ENCODE results near the gene LHFPL6. TPM values are rescaled to one million over a fixed set of nuclear protein-coding genes. Genes with fewer than 3 reads are reported as not detected.
A peak's percentile ranks its signal among the peaks of the same experiment; 100 is the strongest.

LHFPL6 gene
- total RNA-seq, 2 donors from 2014 or later, result 7.5 to 40.0 TPM

DNA sequence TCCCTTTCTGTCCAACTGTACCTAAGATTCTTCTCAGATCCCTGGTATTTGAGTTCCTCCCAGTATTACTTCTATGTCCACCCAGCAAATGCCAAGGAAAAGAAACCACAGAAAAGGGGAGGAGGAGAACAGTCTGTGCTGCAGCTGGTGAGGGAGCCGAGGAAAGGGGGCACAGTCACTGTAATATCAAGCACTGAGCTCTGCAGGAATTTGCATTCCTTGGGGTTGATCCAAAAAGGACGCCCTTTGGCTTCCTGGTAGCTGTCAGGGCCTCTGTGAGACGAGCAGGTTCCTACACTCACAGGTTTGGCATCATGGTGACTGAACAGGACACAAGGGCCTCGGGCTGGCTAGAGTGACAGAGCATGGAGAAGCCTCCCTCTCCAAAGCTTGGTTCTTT, 291.4 kb downstream of the LHFPL6 start:
- H3K27ac ChIP-seq, result no peak overlapping the region

DNA sequence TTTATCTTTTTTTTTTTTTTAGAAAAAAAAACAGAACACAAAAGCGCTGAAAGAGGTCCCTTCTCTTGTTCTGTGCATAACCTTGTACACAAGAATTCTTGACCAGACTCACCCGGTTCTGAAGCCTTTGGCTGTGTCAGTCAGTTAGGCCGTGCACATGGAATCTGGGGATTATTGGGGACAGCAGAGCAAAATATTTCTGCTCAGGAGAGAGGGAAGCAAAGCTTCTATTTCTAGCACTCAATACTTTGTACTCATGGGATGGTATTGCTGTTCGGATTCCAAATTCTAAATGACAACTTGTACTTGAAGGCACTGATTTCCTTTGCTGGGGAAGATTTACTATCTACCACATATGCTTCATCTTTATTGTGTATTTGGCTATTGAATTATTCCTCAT, 292.0 kb downstream of the LHFPL6 start:
- 87% methylated on average over 4 of the region's 4 CpGs for WGBS
- Histone ChIP-seq H3K36me3 (no peaks in the 10 kb centered on the region), H3K27ac (no peak overlapping the region), H3K4me3 (no peak overlapping the region), H3K27me3 (replicated peaks; ENCODE audit: insufficient read depth) (no peaks in the 10 kb centered on the region), H3K4me1 (replicated peaks) (no peaks in the 10 kb centered on the region), H3K9me3 (no peaks in the 10 kb centered on the region)
- DNase-seq (ENCODE audit: low spot score), result no peak
- no peak for TF ChIP-seq POLR2A (IDR thresholded peaks at IDR 0.05)
- TF ChIP-seq, protein P1, sequence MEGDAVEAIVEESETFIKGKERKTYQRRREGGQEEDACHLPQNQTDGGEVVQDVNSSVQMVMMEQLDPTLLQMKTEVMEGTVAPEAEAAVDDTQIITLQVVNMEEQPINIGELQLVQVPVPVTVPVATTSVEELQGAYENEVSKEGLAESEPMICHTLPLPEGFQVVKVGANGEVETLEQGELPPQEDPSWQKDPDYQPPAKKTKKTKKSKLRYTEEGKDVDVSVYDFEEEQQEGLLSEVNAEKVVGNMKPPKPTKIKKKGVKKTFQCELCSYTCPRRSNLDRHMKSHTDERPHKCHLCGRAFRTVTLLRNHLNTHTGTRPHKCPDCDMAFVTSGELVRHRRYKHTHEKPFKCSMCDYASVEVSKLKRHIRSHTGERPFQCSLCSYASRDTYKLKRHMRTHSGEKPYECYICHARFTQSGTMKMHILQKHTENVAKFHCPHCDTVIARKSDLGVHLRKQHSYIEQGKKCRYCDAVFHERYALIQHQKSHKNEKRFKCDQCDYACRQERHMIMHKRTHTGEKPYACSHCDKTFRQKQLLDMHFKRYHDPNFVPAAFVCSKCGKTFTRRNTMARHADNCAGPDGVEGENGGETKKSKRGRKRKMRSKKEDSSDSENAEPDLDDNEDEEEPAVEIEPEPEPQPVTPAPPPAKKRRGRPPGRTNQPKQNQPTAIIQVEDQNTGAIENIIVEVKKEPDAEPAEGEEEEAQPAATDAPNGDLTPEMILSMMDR (IDR thresholded peaks at IDR 0.05), result no peak
- TF ChIP-seq POLR2AphosphoS5 (IDR thresholded peaks at IDR 0.05), result no peak
- intact Hi-C loops (cut with DNase I), result no loop called here

More for the DNA sequence above, 291.4 kb downstream of the LHFPL6 start:
- intact Hi-C loops (cut with DNase I), result no loop called here
- DNase-seq (ENCODE audit: low spot score), result peak; percentile 5
- Histone ChIP-seq H3K9me3 (no peaks in the 10 kb centered on the region), H3K36me3 (no peaks in the 10 kb centered on the region), H3K4me3 (no peak overlapping the region), H3K4me1 (replicated peaks) (no peaks in the 10 kb centered on the region), H3K27me3 (replicated peaks; ENCODE audit: insufficient read depth) (no peaks in the 10 kb centered on the region)
- WGBS, result 31% methylated on average over 4 of the region's 4 CpGs
- TF ChIP-seq POLR2A (IDR thresholded peaks at IDR 0.05) (no peak), POLR2AphosphoS5 (IDR thresholded peaks at IDR 0.05) (no peak)
- TF ChIP-seq, protein P1 (IDR thresholded peaks at IDR 0.05), result no peak

- Histone ChIP-seq H3K4me3 (no peak overlapping the region), H3K27me3 (replicated peaks; ENCODE audit: insufficient read depth) (no peaks in the 10 kb centered on the region), H3K4me1 (replicated peaks) (no peaks in the 10 kb centered on the region), H3K9me3 (no peaks in the 10 kb centered on the region), H3K27ac (no peak overlapping the region), H3K36me3 (no peaks in the 10 kb centered on the region)
- WGBS, result 67% methylated on average over 16 of the region's 16 CpGs
- TF ChIP-seq, protein P1 (IDR thresholded peaks at IDR 0.05), result no peak
- no peak for TF ChIP-seq POLR2AphosphoS5 (IDR thresholded peaks at IDR 0.05)
- no peak for TF ChIP-seq POLR2A (IDR thresholded peaks at IDR 0.05)
- intact Hi-C loops (cut with DNase I), result no loop called here
- no peak for DNase-seq (ENCODE audit: low spot score)
These were observed 296.1 kb downstream of the LHFPL6 start for GRCh38 chr13:39306639-39307589.

DNA sequence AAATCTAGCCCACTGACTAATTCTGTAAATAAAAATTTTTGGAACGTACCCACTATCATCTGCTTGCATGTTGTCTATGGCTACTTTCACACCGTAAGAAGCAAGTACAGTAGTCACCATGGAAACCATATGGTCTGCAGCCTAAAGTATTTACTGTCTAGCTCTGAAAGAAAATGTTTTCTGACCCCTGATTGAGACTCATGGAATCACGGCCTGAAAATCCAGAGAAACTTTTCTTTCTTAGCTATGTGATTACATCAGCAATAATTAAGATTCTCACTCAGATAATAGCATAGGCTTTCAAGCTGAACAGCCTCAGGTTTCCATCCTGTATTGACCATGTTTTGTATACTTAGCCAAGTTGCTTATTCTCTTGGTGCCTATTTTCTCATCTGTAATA, 300.2 kb downstream of the LHFPL6 start:
- no peaks in the 10 kb centered on the region for H3K9me3 ChIP-seq
- H3K4me1 ChIP-seq (replicated peaks), result no peaks in the 10 kb centered on the region
- WGBS, result 66% methylated on average over 3 of the region's 3 CpGs
- no peaks in the 10 kb centered on the region for H3K27me3 ChIP-seq (replicated peaks; ENCODE audit: insufficient read depth)
- H3K4me3 ChIP-seq, result no peak overlapping the region
- TF ChIP-seq POLR2AphosphoS5 (IDR thresholded peaks at IDR 0.05) (no peak), POLR2A (IDR thresholded peaks at IDR 0.05) (no peak)
- TF ChIP-seq, protein P1 (IDR thresholded peaks at IDR 0.05), result no peak
- H3K27ac ChIP-seq, result no peak overlapping the region
- H3K36me3 ChIP-seq, result no peaks in the 10 kb centered on the region
- no peak for DNase-seq (ENCODE audit: low spot score)
- intact Hi-C loops (cut with DNase I), result no loop called here

DNA sequence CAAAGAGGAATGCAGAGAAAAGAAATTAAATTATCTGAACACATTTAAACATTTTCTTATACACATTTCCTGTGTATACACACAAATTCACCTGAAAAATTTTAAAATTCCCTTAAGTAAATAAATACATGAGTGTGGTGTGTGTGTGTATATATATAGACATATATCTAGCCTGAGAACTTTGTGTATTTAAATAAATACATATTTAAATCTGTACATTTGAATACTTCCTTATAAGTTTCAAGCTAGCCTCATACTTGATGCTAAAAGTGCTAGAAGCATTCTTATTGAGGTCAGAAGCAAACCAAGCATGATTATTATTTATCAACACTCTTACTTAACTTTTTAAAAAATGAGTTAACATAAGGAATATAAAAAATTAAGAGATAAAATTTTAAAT, 304.0 kb downstream of the LHFPL6 start:
- intact Hi-C loops (cut with DNase I), result no loop called here
- Histone ChIP-seq H3K27ac (no peak overlapping the region), H3K4me1 (replicated peaks) (no peaks in the 10 kb centered on the region), H3K4me3 (no peak overlapping the region), H3K9me3 (no peaks in the 10 kb centered on the region), H3K27me3 (replicated peaks; ENCODE audit: insufficient read depth) (no peaks in the 10 kb centered on the region), H3K36me3 (no peaks in the 10 kb centered on the region)
- TF ChIP-seq, protein P1 (IDR thresholded peaks at IDR 0.05), result no peak
- no peak for TF ChIP-seq POLR2AphosphoS5 (IDR thresholded peaks at IDR 0.05)
- no peak for DNase-seq (ENCODE audit: low spot score)

Data from prostate gland (tissue), 2 donors.